Smooth muscle cell (in vitro differentiated cells): ENCODE results near the gene EIF5. TPM values are rescaled to one million over a fixed set of nuclear protein-coding genes. Genes with fewer than 3 reads are reported as not detected.

Source experiments
- DNase-seq: peaks from one replicate; lab custom pipeline; 2025; ENCODE audit not compliant: unreplicated experiment; lab: John Stamatoyannopoulos, UW
- H2AFZ ChIP-seq: fragments of 200-600 bp; sonication (generic); 2 replicates; pipeline ENCODE4 v1.6.0; 2016; ENCODE audit warnings: antibody characterized with exemption, low read depth, mild to moderate bottlenecking
- H3F3A ChIP-seq: fragments of 200-600 bp; sonication (generic); 2 replicates; pipeline ENCODE4 v1.6.0; 2017; ENCODE audit warnings: antibody characterized with exemption, low read depth
- H3K27ac ChIP-seq: fragments of 200-600 bp; sonication (generic); 2 replicates; pipeline ENCODE4 v1.5.1; 2016; ENCODE audit warnings: low read depth, mild to moderate bottlenecking
- H3K27me3 ChIP-seq: fragments of 200-600 bp; sonication (generic); 2 replicates; pipeline ENCODE4 v1.6.1; 2016; ENCODE audit warnings: low read depth, mild to moderate bottlenecking
- H3K36me3 ChIP-seq: fragments of 200-600 bp; sonication (generic); 2 replicates; pipeline ENCODE4 v1.5.1; 2016; ENCODE audit warnings: low read depth
- H3K4me1 ChIP-seq: fragments of 200-600 bp; sonication (generic); 2 replicates; pipeline ENCODE4 v1.5.1; 2016; ENCODE audit warnings: low read depth
- H3K4me2 ChIP-seq: fragments of 200-600 bp; sonication (generic); 2 replicates; pipeline ENCODE4 v1.6.0; 2016; ENCODE audit warnings: mild to moderate bottlenecking
- H3K4me3 ChIP-seq: fragments of 200-600 bp; sonication (generic); 2 replicates; pipeline ENCODE4 v1.5.1; 2016; ENCODE audit warnings: mild to moderate bottlenecking
- H3K79me2 ChIP-seq: fragments of 200-600 bp; sonication (generic); 2 replicates; pipeline ENCODE4 v1.6.0; 2016; ENCODE audit warnings: low read depth, mild to moderate bottlenecking
- H3K9ac ChIP-seq: fragments of 200-600 bp; sonication (generic); 2 replicates; pipeline ENCODE4 v1.6.0; 2016; ENCODE audit warnings: low read depth
- H3K9me3 ChIP-seq: fragments of 200-600 bp; sonication (generic); replicated peaks from 2 replicates; pipeline ENCODE4 v1.5.1; 2016; ENCODE audit warnings: low read depth
- H4K20me1 ChIP-seq: fragments of 200-600 bp; sonication (generic); 2 replicates; pipeline ENCODE4 v1.6.0; 2016; ENCODE audit warnings: low read depth
- WGBS: methylation state at CpG from one replicate; pipeline ENCODE4 v1.1.7; 2016; ENCODE audit warnings: low lambda C conversion rate; 5-methylcytosine and 5-hydroxymethylcytosine counted together
- polyA plus RNA-seq: library from polyadenylated mRNA; unstranded; fragments of >200 nt; fragmentation: Nextera tagmentation; extraction: Ambion mirVana; gene quantifications from 2 replicates; pipeline ENCODE4 v1.2.1, GENCODE V29; 2016
- total RNA-seq: library from RNA; depleted of rRNA; stranded (reverse); fragments of >200 nt; gene quantifications from 2 replicates; pipeline ENCODE4 v1.2.3, GENCODE V29; 2014
- TF ChIP-seq, protein P1 (sequence below): fragments of 200-600 bp; sonication (generic); IDR thresholded peaks from 2 replicates; pipeline ENCODE4 v1.5.1; 2017; ENCODE audit warnings: borderline replicate concordance, mild to moderate bottlenecking, antibody characterized with exemption; ENCODE audit not compliant: insufficient read depth, poor library complexity, severe bottlenecking

The EIF5 gene
- total and polyA plus RNA-seq, 2 experiments from 2014 or later = 278 to 290 TPM

GRCh38 chr14:103360548-103360947 is 26.5 kb downstream of the EIF5 start:
- Histone ChIP-seq H2AFZ (no peak overlapping the region), H3K36me3 (peaks cover 3% of the 10 kb centered on the region), H3K4me3 (no peak overlapping the region), H3F3A (no peaks in the 10 kb centered on the region), H3K4me2 (no peak overlapping the region), H3K27me3 (no peaks in the 10 kb centered on the region), H3K27ac (no peak overlapping the region), H3K9me3 (no peaks in the 10 kb centered on the region), H4K20me1 (no peaks in the 10 kb centered on the region), H3K9ac (no peak overlapping the region), H3K4me1 (no peaks in the 10 kb centered on the region), H3K79me2 (no peaks in the 10 kb centered on the region)
- DNase-seq = no peak
- TF ChIP-seq, protein P1, sequence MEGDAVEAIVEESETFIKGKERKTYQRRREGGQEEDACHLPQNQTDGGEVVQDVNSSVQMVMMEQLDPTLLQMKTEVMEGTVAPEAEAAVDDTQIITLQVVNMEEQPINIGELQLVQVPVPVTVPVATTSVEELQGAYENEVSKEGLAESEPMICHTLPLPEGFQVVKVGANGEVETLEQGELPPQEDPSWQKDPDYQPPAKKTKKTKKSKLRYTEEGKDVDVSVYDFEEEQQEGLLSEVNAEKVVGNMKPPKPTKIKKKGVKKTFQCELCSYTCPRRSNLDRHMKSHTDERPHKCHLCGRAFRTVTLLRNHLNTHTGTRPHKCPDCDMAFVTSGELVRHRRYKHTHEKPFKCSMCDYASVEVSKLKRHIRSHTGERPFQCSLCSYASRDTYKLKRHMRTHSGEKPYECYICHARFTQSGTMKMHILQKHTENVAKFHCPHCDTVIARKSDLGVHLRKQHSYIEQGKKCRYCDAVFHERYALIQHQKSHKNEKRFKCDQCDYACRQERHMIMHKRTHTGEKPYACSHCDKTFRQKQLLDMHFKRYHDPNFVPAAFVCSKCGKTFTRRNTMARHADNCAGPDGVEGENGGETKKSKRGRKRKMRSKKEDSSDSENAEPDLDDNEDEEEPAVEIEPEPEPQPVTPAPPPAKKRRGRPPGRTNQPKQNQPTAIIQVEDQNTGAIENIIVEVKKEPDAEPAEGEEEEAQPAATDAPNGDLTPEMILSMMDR = no peak
- 94% methylated on average over 7 of the region's 7 CpGs for WGBS

DNA sequence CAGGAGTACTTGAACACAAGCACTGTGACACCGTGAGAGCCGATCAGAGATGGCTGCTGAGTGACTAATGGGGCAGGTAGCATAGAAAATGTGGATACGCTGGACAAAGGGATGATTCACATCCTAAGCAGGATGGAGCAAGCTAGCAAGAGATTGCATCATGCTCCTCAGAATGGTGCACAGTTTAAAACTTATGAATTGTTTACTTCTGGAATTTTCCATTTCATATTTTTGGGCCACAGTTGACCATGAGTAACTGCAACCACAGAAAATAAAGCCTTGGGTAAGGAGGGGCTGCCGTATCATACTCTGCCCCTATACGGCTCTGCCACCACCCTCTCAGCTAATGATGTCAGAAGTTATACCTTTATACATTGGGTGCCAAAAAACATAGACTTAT is 27.8 kb downstream of the EIF5 start:
- TF ChIP-seq, protein P1 = no peak
- Histone ChIP-seq H3K9ac (no peak overlapping the region), H3K4me2 (no peak overlapping the region), H3K36me3 (peaks cover 3% of the 10 kb centered on the region), H3K9me3 (no peaks in the 10 kb centered on the region), H3F3A (no peaks in the 10 kb centered on the region), H4K20me1 (no peaks in the 10 kb centered on the region), H3K4me1 (no peaks in the 10 kb centered on the region), H3K4me3 (no peak overlapping the region), H3K27me3 (no peaks in the 10 kb centered on the region), H3K27ac (peak overlapping the region; percentile 74), H3K79me2 (no peaks in the 10 kb centered on the region), H2AFZ (no peak overlapping the region)
- DNase-seq = no peak
- WGBS = 62% methylated on average over 5 of the region's 5 CpGs

DNA sequence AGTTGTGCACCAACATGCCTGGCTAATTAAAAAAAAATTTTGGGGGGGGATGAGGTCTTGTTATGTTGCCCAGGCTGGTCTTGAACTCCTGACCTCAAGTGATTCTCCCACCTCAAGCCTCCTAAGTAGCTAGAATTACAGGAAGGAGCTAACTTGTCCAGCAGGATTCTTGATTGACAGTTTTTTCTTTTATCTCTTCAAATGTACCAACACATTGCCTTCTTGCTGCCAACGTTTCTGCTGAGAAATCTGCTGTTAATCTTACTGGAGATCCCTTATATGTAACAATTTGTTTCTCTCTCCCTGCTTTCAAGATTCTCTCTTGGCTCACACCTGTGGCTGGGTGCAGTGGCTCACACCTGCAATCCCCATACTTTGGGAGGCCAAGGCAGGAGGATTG is 28.7 kb downstream of the EIF5 start:
- Histone ChIP-seq H3K4me2 (no peak overlapping the region), H3K4me1 (no peaks in the 10 kb centered on the region), H3K9ac (no peak overlapping the region), H3K36me3 (peaks cover 3% of the 10 kb centered on the region), H4K20me1 (no peaks in the 10 kb centered on the region), H3K27me3 (no peaks in the 10 kb centered on the region), H3K4me3 (no peak overlapping the region), H2AFZ (no peak overlapping the region), H3K27ac (peak overlapping the region; percentile 74), H3K9me3 (no peaks in the 10 kb centered on the region), H3K79me2 (no peaks in the 10 kb centered on the region), H3F3A (no peaks in the 10 kb centered on the region)
- TF ChIP-seq, protein P1 = no peak
- no peak for DNase-seq
- 79% methylated on average over 1 of the region's 1 CpG for WGBS

GRCh38 chr14:103366741-103367140 is 32.7 kb downstream of the EIF5 start:
- no peaks in the 10 kb centered on the region for H4K20me1 ChIP-seq
- H3K27me3 ChIP-seq = no peaks in the 10 kb centered on the region
- H3K9ac ChIP-seq = no peak overlapping the region
- no peak overlapping the region for H3K4me2 ChIP-seq
- no peak overlapping the region for H2AFZ ChIP-seq
- no peak overlapping the region for H3K27ac ChIP-seq
- no peaks in the 10 kb centered on the region for H3K9me3 ChIP-seq
- no peaks in the 10 kb centered on the region for H3K79me2 ChIP-seq
- no peaks in the 10 kb centered on the region for H3F3A ChIP-seq
- TF ChIP-seq, protein P1 = no peak
- no peak overlapping the region for H3K4me3 ChIP-seq
- 79% methylated on average over 6 of the region's 6 CpGs for WGBS
- peaks cover 3% of the 10 kb centered on the region for H3K36me3 ChIP-seq
- no peaks in the 10 kb centered on the region for H3K4me1 ChIP-seq
- DNase-seq = no peak
